Measurements from ENCODE around the gene TNFSF18.

Gene TNFSF18

DNA sequence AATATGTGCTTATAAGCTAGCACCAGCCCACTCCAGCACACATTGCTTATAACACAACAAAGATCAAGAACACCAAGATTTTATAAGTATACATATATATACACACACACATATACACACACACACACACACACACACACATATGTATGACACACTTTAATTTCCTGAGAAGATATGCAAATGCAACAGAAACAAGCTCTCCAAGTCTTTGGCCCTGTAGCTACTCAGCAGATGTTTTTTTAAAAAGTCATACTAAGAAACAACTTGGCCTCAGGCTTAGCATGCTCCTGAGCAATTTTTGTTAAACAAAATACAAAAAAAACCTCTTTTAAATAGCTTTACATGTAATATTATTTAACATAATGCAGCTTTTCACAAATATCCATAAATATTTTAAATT is 11.1 kb downstream of the TNFSF18 start:
- Histone ChIP-seq H3K36me3 (ENCODE audit: control insufficient read depth in 2 of 2, insufficient read depth in 1 of 2, low read length in 2 of 2) (no peaks in the 10 kb centered on the region), H3K4me3 (ENCODE audit: low read depth, low read length) (no peak overlapping the region), H3K27ac (ENCODE audit: extremely low read depth, low read depth, low read length) (no peak overlapping the region), H3K9me3 (ENCODE audit: control insufficient read depth, insufficient read depth, low read depth, low read length) (no peaks in the 10 kb centered on the region), H3K4me1 (ENCODE audit: control insufficient read depth, insufficient read depth, low read length) (no peaks in the 10 kb centered on the region)
- ChIA-PET POLR2A (no interaction called here), CTCF (interaction anchor here (0.8 to 1.4 kb wide), 2 partner anchors 162 to 214 kb away, joined by 3 to 4 read pairs; no protein-coding TSS in a partner anchor)
- no peak for TF ChIP-seq ZNF624 (tag by site-specific recombination; IDR thresholded peaks at IDR 0.05)
- no peak for TF ChIP-seq ZBTB10 (tag by site-specific recombination; IDR thresholded peaks at IDR 0.05)
- no peak for TF ChIP-seq ZNF175 (tag by site-specific recombination; IDR thresholded peaks at IDR 0.05)
- TF ChIP-seq ZNF148 (tag by site-specific recombination; IDR thresholded peaks at IDR 0.05; ENCODE audit: borderline replicate concordance): no peak
- TF ChIP-seq ZNF596 (tag by site-specific recombination; IDR thresholded peaks at IDR 0.05): no peak
- no peak for TF ChIP-seq ZNF777 (tag by site-specific recombination; IDR thresholded peaks at IDR 0.05; ENCODE audit: borderline replicate concordance)
- TF ChIP-seq ZFHX2 (tag by site-specific recombination; conservative IDR thresholded peaks at IDR 0.05): no peak
- no peak for TF ChIP-seq ZSCAN18 (tag by site-specific recombination; IDR thresholded peaks at IDR 0.05)
- TF ChIP-seq AEBP2 (tag by site-specific recombination; IDR thresholded peaks at IDR 0.05; ENCODE audit: borderline replicate concordance): no peak
- no peak for TF ChIP-seq GLIS1 (tag by site-specific recombination; IDR thresholded peaks at IDR 0.05)
- no peak for TF ChIP-seq ZNF366 (tag by site-specific recombination; conservative IDR thresholded peaks at IDR 0.05)
- TF ChIP-seq, protein P1, sequence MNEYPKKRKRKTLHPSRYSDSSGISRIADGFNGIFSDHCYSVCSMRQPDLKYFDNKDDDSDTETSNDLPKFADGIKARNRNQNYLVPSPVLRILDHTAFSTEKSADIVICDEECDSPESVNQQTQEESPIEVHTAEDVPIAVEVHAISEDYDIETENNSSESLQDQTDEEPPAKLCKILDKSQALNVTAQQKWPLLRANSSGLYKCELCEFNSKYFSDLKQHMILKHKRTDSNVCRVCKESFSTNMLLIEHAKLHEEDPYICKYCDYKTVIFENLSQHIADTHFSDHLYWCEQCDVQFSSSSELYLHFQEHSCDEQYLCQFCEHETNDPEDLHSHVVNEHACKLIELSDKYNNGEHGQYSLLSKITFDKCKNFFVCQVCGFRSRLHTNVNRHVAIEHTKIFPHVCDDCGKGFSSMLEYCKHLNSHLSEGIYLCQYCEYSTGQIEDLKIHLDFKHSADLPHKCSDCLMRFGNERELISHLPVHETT (tag by site-specific recombination; IDR thresholded peaks at IDR 0.05): no peak

DNA sequence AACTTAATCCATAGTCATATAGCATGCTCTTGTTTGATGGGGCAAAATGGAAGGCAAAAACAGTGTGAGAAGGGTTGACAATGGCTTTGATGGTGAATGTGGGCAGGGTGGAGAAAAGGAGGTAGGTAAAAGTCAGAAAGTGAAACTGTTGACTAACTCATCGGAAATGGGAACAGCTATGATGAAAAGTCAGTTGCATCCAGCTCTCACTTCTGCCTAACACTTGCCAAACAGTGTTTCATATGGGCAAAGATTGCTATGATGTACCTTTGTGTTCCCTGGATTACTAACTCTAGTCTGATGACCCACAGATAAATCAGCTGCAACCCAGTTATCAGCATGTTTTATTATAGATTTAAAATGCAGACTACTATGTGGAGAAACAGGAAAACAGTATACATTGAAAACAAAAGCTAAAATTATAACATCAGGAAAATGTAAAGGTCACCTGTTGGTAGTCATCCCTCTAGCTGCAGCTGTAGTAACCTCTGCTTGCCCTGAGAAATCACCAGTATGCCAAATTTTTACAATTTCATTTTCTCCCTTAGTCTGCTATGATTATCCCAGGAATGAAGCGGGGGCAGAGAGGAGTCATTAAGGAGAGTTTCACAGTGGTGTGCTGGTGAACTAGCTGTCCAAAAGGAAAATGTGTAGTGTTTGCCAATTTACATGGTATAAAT is 11.7 kb downstream of the TNFSF18 start:
- ChIA-PET POLR2A (no interaction called here), CTCF (interaction anchor here (1.4 kb wide), 1 partner anchor 163 kb away, joined by 4 read pairs; no protein-coding TSS in a partner anchor)
- Histone ChIP-seq H3K4me1 (ENCODE audit: control insufficient read depth, insufficient read depth, low read length) (no peaks in the 10 kb centered on the region), H3K27ac (ENCODE audit: extremely low read depth, low read depth, low read length) (no peak overlapping the region), H3K9me3 (ENCODE audit: control insufficient read depth, insufficient read depth, low read depth, low read length) (no peaks in the 10 kb centered on the region), H3K36me3 (ENCODE audit: control insufficient read depth in 2 of 2, insufficient read depth in 1 of 2, low read length in 2 of 2) (no peaks in the 10 kb centered on the region), H3K4me3 (ENCODE audit: low read depth, low read length) (no peak overlapping the region)
- TF ChIP-seq ZNF777 (tag by site-specific recombination; IDR thresholded peaks at IDR 0.05; ENCODE audit: borderline replicate concordance) (no peak), ZNF704 (tag by site-specific recombination; IDR thresholded peaks at IDR 0.05) (no peak), ZNF19 (tag by site-specific recombination; IDR thresholded peaks at IDR 0.05; ENCODE audit: low read depth) (no peak), ZNF114 (tag by site-specific recombination; IDR thresholded peaks at IDR 0.05) (no peak), ZNF214 (tag by site-specific recombination; IDR thresholded peaks at IDR 0.05; ENCODE audit: borderline replicate concordance) (no peak)
- TF ChIP-seq, protein P2, sequence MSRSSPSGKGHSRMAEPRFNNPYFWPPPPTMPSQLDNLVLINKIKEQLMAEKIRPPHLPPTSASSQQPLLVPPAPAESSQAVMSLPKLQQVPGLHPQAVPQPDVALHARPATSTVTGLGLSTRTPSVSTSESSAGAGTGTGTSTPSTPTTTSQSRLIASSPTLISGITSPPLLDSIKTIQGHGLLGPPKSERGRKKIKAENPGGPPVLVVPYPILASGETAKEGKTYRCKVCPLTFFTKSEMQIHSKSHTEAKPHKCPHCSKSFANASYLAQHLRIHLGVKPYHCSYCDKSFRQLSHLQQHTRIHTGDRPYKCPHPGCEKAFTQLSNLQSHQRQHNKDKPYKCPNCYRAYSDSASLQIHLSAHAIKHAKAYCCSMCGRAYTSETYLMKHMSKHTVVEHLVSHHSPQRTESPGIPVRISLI (tag by site-specific recombination; IDR thresholded peaks at IDR 0.05): no peak
- TF ChIP-seq, protein P3, sequence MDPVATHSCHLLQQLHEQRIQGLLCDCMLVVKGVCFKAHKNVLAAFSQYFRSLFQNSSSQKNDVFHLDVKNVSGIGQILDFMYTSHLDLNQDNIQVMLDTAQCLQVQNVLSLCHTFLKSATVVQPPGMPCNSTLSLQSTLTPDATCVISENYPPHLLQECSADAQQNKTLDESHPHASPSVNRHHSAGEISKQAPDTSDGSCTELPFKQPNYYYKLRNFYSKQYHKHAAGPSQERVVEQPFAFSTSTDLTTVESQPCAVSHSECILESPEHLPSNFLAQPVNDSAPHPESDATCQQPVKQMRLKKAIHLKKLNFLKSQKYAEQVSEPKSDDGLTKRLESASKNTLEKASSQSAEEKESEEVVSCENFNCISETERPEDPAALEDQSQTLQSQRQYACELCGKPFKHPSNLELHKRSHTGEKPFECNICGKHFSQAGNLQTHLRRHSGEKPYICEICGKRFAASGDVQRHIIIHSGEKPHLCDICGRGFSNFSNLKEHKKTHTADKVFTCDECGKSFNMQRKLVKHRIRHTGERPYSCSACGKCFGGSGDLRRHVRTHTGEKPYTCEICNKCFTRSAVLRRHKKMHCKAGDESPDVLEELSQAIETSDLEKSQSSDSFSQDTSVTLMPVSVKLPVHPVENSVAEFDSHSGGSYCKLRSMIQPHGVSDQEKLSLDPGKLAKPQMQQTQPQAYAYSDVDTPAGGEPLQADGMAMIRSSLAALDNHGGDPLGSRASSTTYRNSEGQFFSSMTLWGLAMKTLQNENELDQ (tag by site-specific recombination; IDR thresholded peaks at IDR 0.05; ENCODE audit: low read depth): no peak

Measured in HEK293 (cell line).